ENCODE measurements around the gene PPFIA2. TPM values are rescaled to one million over a fixed set of nuclear protein-coding genes. Genes with fewer than 3 reads are reported as not detected.

Gene PPFIA2
- total and polyA plus RNA-seq, 7 donors: 0.04 to 1.2 (median 0.25) TPM

DNA sequence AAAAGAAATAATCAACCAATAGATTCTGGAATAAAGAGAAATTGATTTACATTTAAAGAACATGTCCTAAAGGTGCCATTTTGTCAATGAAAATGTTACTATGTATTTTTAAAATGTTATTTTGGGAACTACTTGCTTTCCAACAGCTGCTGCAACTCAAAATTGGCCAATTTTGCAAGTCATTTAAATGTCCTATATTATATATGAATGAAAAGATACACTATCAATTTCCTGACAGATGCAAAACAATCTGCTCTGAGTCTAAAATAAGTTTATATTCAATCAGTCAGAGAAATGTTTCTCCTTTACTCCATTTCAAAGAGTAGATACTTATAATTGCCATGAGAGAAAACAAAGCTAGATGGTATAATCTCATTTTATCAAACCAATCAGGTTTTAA, 434.1 kb downstream of the PPFIA2 start:
- H3K27me3 ChIP-seq (ENCODE audit: insufficient read depth in 3 of 3, low read length in 2 of 3): no peaks in the 10 kb centered on the region
- H3K36me3 ChIP-seq (ENCODE audit: insufficient read depth in 1 of 2, low read depth in 1 of 2): no peaks in the 10 kb centered on the region
- TF ChIP-seq, protein P1, sequence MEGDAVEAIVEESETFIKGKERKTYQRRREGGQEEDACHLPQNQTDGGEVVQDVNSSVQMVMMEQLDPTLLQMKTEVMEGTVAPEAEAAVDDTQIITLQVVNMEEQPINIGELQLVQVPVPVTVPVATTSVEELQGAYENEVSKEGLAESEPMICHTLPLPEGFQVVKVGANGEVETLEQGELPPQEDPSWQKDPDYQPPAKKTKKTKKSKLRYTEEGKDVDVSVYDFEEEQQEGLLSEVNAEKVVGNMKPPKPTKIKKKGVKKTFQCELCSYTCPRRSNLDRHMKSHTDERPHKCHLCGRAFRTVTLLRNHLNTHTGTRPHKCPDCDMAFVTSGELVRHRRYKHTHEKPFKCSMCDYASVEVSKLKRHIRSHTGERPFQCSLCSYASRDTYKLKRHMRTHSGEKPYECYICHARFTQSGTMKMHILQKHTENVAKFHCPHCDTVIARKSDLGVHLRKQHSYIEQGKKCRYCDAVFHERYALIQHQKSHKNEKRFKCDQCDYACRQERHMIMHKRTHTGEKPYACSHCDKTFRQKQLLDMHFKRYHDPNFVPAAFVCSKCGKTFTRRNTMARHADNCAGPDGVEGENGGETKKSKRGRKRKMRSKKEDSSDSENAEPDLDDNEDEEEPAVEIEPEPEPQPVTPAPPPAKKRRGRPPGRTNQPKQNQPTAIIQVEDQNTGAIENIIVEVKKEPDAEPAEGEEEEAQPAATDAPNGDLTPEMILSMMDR (IDR thresholded peaks at IDR 0.05): no peak
- H3K4me3 ChIP-seq: no peak overlapping the region
- ATAC-seq (no peak), DNase-seq (no peak)
- no peak overlapping the region for H3K27ac ChIP-seq
- H3K9me3 ChIP-seq: no peaks in the 10 kb centered on the region
- intact Hi-C loops (cut with DNase I): no loop called here
- H3K4me1 ChIP-seq: no peaks in the 10 kb centered on the region

- Histone ChIP-seq H3K27ac (no peak overlapping the region), H3K27me3 (ENCODE audit: insufficient read depth in 3 of 3, low read length in 2 of 3) (no peaks in the 10 kb centered on the region), H3K4me3 (no peak overlapping the region), H3K36me3 (ENCODE audit: insufficient read depth in 1 of 2, low read depth in 1 of 2) (no peaks in the 10 kb centered on the region), H3K4me1 (no peaks in the 10 kb centered on the region), H3K9me3 (no peaks in the 10 kb centered on the region)
- 71 to 82% (median 80%) methylated on average over 2 of the region's 2 CpGs for WGBS, 3 donors
- intact Hi-C loops (cut with DNase I): no loop called here
- DNase-seq (no peak), ATAC-seq (no peak)
- TF ChIP-seq, protein P1 (IDR thresholded peaks at IDR 0.05): no peak
Measured at GRCh38 chr12:81314903-81315531, 444.1 kb downstream of the PPFIA2 start.

- no peaks in the 10 kb centered on the region for H3K4me1 ChIP-seq
- WGBS, 3 donors: 85 to 88% (median 87%) methylated on average over 3 of the region's 3 CpGs
- no peak for DNase-seq
- intact Hi-C loops (cut with DNase I): no loop called here
- TF ChIP-seq, protein P1 (IDR thresholded peaks at IDR 0.05): no peak
- no peaks in the 10 kb centered on the region for H3K9me3 ChIP-seq
- H3K36me3 ChIP-seq (ENCODE audit: insufficient read depth in 1 of 2, low read depth in 1 of 2): no peaks in the 10 kb centered on the region
- ATAC-seq: no peak
- H3K27me3 ChIP-seq (ENCODE audit: insufficient read depth in 3 of 3, low read length in 2 of 3): no peaks in the 10 kb centered on the region
- no peak overlapping the region for H3K27ac ChIP-seq
- H3K4me3 ChIP-seq: no peak overlapping the region
Measured at GRCh38 chr12:81303935-81304334, 455.2 kb downstream of the PPFIA2 start.

GRCh38 chr12:81300454-81300853, 458.7 kb downstream of the PPFIA2 start:
- ATAC-seq: no peak
- H3K27me3 ChIP-seq (ENCODE audit: insufficient read depth in 3 of 3, low read length in 2 of 3): no peaks in the 10 kb centered on the region
- 35 to 42% (median 40%) methylated on average over 2 of the region's 2 CpGs for WGBS, 3 donors
- DNase-seq: no peak
- intact Hi-C loops (cut with DNase I): no loop called here
- H3K4me1 ChIP-seq: no peaks in the 10 kb centered on the region
- no peak overlapping the region for H3K4me3 ChIP-seq
- H3K9me3 ChIP-seq: no peaks in the 10 kb centered on the region
- no peak overlapping the region for H3K27ac ChIP-seq
- TF ChIP-seq, protein P1 (IDR thresholded peaks at IDR 0.05): no peak
- H3K36me3 ChIP-seq (ENCODE audit: insufficient read depth in 1 of 2, low read depth in 1 of 2): no peaks in the 10 kb centered on the region

DNA sequence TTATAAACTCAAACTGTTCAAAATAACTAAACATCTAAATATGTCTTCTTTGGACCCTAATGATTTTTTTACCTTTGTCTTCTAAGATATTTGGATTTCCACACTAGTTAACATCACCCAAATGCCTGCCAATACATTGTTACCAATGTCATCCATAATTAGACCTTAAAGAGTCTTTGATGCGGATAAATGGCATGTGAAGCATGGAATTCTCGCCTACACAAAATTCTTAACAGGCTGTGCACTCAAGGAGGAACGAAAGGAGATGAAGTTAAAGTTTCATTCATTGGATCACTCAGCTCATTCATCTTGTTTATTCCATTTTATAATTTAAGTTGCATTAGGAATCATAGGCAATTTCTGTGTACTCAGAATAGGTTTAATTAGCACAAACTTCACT, 461.5 kb downstream of the PPFIA2 start:
- H3K4me3 ChIP-seq: no peak overlapping the region
- 64 to 70% (median 70%) methylated on average over 3 of the region's 3 CpGs for WGBS, 3 donors

More for the DNA sequence above, 461.5 kb downstream of the PPFIA2 start:
- H3K4me1 ChIP-seq: no peaks in the 10 kb centered on the region
- TF ChIP-seq, protein P1 (IDR thresholded peaks at IDR 0.05): no peak
- no peaks in the 10 kb centered on the region for H3K36me3 ChIP-seq (ENCODE audit: insufficient read depth in 1 of 2, low read depth in 1 of 2)
- H3K9me3 ChIP-seq: no peaks in the 10 kb centered on the region
- H3K27me3 ChIP-seq (ENCODE audit: insufficient read depth in 3 of 3, low read length in 2 of 3): no peaks in the 10 kb centered on the region
- no peak for DNase-seq
- intact Hi-C loops (cut with DNase I): no loop called here
- no peak for ATAC-seq
- H3K27ac ChIP-seq: no peak overlapping the region

Data from psoas muscle (tissue), 8 donors.